Stimulated activated CD8-positive, alpha-beta memory T cell treated with anti-CD3 and anti-CD28 coated beads, Interleukin-7, amount 100 ng/mL, for 4 hours (primary cell): ENCODE data around the gene EPB41L2.
A peak's percentile ranks its signal among the peaks of the same experiment; 100 is the strongest.
"Not testable (repeated sequence)": the region's sequence is repeated elsewhere in the genome, so short reads cannot be mapped to it uniquely, and the experiment has no call there.

Source experiments
- DNase-seq, 2 donors: peaks; one replicate each; pipeline ENCODE4 v3.0.0-alpha.2; 2020; ENCODE audit warnings: low read depth in 2 of 2

Gene EPB41L2

DNA sequence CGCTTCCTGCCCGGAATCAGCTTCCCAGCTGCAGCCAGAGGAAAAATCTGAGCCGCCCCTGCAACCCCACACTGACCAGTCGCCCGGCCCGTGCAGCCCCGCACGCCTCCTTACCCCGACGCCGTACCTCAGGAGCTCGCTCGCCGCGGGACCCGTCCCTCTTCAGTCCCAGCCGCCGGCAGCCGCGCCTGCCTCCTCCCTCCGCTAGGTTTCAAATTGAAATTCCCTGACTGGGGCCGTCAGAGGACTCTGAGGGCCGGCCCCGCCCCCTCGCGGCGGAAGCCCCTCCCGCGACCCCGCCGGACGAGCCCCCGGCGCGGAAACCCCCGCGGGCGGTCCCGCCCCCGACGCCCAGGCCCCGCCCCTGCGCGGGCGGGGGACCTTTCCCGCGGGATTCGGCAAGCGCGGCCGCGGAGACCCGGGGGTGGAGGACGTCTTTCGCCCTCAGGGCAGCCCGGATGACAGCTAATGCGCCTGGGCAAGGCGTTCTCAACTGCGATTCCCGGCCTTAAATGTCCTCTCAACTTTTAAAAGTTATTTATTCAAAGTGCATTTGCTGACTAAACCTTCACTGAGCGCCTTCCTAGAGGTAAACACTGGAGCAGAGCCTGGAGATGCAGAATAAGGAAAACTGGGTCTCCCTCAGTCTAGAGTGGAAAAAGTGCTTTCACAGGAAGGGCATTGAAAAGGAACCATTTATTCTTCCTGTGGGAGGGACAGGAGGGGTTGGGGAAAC lies at the start of gene EPB41L2:
Gene EPB41L2, minus strand, starts transcription at position 218 of the 736 bp plus-strand sequence. CDS start 106,760 bp downstream, outside the sequence.
- peak; percentile 52 to 81 for DNase-seq

DNA sequence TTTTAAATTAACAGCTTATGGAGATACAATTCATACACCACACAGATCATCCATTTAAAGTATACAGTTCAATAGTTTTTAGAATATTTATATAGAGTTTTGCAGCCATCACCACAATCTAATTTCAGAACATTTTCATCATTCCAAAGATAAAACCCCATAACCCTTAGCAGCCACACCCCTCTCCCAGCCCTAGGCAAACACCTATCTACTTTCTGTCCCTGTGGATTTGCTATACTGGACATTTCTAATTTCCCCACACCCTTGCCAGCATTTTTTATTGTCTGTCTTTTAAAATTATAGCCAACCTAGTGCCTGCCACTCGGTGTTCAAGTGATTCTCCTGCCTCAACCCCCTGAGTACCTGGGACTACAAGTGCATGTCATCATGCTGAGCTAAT lies 49.2 kb upstream of the EPB41L2 start:
- DNase-seq, result no peak

DNA sequence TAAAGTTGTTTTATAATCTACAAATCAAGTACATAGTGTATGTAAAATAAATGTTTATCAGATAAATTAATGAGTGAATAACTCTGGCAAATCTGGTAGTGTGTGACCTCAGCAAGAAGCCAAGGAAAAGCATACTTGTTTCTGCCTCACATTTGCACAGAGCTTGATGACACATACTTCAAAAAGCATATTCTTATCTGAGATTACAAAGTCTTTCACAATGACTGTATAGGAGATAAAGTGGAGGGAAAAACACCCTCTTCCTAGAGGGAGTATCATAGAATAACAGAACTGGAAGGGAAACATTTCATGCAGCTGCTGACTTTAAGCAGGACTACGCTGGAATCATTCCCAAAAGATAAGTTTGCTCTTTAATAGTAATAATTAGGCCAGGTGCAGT lies 44.1 kb upstream of the EPB41L2 start:
- no peak for DNase-seq

DNA sequence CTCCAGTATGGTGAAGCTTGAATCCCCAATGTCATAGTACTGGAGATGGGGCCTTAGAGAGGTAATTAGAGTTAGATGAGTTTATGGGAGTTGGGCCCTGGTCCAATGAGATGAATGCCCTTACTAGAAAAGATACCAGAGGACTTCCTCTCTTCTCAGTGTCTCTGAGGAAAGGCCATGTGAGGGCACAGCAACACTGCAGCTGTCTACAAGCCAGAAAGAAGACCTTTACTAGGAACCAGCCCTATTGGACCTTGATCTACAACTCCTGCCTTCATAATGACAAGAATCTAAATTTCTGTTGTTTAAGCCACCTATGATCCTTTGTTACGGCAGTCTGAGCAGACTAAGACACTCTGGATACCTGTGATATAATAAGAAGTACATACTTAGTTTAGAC lies 40.9 kb upstream of the EPB41L2 start:
- no peak for DNase-seq

DNA sequence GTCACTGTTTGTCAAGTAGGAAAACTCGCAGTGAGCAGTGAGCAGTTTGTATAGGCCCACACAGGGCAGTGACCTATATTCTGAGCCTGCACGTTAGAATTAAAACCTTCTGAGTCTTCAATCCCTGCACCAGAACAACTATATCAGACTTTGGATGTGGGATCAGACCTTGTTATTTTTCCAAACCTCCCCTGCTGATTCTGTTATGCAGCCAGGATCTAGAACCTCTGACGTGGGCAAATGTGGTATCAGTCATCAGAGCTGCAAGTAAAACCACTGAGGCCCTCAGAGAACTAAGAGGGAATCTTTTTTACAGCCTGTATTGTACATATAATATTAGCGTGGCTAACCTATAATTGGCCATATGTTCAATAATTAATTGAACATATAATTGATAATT lies 40.3 kb upstream of the EPB41L2 start:
- DNase-seq, result no peak

DNA sequence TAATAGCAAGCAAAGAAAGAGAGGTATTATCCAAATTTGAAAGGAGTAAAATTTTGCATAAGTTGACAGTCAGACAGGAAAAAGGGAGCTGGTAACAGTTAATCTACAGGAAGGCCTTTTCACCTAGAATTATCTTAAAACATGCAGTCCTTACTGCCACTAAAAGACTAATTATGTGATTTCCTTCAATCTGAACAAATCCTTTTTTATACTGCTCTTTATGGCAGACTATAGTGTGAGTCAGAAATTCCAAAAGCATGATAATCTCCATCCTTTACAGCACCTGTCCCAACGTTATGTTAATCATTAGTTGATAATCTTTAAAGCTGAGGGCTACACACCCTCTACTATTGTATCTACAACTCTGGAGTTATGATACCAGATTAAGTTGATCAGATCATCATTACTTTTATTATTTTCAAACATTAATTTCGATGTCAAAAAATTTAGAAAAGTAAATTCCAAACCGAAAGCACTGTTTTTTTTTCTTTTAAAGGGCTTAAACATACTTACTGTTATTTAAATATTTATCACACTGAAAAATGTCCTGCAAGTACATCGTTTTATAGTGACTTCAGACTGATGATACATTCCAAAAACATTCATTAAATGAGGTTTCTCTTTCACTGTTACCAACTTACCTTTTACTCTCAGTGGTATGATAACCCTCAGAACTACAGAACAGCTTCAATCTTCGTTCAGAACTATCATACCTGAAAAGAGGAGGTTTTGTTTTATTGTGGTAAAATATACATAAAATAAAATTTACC lies 39.1 kb upstream of the EPB41L2 start:
- no peak for DNase-seq

DNA sequence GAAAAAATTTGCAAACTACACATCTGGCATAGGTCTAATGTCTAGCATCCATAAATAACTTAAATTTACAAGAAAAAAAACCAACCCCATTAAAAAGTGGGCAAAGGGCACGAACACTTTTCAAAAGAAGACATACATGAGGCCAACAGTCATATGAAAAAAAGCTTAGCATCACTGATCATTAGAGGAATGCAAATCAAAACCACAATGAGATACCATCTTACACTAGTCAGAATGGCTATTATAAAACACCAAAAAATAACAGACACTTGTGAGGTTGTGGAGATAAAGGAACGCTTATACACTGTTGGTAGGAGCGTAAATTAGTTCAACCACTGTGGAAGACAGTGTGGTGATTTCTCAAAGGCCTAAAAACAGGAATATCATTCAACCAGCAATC lies 33.7 kb upstream of the EPB41L2 start:
- no peak for DNase-seq

DNA sequence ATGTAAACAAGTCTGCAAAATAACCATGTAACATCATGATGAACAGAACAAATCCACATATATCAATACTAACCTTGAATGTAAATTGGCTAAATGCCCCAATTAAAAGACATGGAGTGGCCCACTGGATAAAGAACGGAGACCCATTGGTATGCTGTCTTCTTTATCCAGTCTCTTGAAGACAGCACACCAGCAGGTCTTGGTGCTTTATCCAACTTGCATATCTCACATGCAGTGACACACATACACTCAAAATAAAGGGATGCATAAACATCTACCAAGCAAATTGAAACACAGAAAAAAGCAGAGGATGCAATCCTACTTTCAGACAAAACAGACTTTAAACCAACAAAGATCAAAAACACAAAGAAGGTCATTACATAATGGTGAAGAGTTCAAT lies 30.3 kb upstream of the EPB41L2 start:
- DNase-seq, result no peak

DNA sequence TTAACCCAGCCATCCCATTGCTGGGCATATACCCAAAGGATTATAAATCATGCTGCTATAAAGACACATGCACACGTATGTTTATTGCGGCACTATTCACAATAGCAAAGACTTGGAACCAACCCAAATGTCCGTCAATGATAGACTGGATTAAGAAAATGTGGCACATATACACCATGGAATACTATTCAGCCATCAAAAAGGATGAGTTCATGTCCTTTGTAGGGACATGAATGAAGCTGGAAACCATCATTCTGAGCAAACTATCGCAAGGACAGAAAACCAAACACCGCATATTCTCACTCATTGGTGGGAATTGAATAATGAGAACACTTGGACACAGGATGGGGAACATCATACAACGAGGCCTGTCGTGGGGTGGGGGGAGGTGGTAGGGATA lies 28.9 kb upstream of the EPB41L2 start:
- DNase-seq, result not testable (repeated sequence)

DNA sequence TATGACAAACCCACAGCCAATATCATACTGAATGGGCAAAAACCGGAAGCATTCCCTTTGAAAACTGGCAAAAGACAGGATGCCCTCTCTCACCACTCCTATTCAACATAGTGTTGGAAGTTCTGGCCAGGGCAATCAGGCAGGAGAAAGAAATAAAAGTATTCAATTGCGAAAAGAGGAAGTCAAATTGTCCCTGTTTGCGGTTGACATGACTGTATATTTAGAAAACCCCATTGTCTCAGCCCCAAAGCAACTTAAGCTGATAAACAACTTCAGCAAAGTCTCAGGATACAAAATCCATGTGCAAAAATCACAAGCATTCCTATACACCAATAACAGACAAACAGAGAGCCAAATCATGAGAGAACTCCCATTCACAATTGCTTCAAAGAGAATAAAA lies 27.3 kb upstream of the EPB41L2 start:
- not testable (repeated sequence) for DNase-seq

DNA sequence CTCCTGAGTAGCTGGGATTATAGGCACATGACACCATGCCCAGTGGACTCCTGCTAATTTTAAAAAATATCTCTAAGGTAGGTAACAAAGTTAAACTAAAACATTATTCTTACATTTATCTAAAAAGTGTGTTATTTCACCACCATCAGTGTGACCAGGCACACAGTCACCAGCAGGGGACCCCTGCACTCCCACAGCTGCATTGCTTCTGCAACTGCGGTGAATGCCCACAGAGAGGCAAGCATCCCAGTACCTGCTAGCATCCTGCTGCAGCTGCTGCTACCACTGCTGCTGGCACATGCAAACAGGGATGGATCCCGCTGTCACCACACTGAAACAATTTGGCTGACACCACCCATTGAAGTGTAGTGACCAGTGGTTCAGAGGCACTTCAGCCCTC lies 21.9 kb upstream of the EPB41L2 start:
- DNase-seq, result no peak

DNA sequence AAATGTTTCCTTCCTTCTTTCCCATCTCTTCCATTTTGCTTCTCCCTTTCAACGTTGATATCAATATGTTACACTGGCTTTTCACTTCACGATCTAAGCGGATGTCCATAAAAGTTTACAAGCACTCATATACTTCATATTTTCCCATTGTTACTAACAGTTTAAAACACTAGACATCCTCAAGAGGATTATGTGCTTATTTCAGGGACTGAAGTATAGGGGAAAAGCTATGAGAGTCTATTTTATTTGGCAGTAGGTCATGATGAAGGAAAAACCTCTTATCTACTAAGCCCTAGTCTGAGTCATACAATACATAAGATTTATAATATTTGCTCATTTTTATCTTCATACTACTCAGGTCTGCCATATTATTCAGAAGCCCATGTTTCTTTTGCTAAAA lies 20.6 kb upstream of the EPB41L2 start:
- no peak for DNase-seq

DNA sequence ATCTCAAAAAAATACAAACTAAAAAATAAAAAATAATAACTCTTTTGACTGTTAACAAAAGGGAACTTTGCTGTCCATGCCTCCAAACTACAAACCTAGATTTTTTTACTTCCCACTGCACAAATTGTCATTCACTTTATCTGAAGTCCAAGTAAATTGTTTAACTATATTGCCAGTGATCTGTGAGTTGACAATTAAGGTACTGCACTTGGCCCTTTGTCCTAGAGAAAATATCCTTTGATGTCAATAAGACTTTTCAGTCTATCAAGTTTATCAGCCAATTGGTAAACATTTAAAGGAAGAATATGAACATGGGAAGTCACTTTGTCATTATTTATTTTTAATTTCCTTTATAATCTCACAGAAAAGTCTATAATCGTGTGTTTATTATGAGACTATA lies 19.3 kb upstream of the EPB41L2 start:
- DNase-seq, result no peak

DNA sequence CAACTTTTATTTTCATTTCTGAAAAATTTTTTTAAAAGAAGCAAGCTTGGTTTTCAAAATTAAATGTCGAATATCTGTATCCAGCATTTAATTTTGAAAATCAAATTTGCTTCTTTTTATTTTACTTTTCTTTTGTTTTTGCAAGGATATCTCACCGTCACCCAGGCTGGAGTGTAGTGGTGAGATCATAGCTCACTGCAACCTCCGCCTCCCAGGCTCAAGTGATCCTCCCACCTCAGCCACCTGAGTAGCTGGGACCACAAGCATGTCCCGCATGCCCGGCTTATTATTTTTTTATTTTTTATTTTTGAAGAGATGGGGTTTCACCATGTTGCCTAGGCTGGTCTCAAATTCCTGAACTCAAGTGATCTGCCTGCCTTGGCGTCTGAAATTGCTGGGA lies 17.0 kb upstream of the EPB41L2 start:
- no peak for DNase-seq

DNA sequence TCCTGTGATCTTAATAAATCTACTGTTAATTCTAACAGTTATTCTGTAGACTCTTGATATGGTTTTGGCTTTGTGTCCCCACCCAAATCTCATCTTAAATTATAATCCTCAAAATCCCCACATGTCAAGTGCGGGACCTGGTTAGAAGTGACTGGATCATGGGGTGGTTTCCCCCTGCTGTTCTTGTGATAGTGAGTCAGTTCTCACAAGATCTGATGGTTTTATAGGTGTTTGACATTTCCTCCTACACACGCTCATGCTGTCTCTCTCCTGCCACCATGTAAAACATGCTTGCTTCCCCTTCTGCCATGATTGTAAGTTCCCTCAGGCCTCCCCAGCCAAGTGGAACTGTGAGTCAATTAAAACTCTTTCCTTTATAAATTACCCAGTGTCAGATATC lies 10.5 kb upstream of the EPB41L2 start:
- DNase-seq, result no peak

DNA sequence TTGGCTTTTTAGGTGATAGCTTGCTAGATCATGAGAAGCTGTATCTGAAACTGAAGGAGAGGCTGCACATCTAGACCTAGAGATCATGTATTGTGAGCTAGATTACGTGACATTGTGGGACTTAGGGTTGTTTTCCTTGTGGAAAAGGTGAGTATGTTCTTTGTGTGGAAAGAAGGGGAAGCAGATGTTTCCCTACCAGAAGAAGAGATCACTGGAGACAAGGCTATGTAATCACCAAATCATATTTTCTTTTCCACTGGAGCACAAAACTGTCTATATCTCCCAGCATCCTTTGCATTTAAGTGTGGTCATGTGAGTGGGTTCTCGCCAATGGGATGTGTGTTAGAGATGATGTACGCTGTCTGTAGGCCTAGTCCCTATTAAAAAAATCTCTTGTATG lies 7.0 kb upstream of the EPB41L2 start:
- DNase-seq, result no peak

DNA sequence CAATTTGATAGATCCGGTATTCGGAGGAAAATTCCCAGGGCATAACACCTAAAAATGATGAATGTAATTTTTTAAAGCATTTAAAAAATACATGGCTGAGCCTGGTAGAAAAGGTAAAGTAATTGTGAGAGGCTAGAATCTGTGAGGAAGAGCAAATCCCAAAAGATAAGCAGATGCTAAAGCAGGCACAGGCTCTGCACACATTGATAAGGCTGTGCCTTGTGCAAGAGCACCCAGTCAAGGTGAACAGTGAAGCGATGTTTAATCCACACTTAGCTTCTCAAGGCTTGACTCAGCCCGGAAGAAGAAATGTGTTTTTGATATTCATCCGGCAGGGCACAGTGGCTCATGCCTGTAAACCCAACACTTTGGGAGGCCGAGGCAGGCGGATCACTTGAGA lies 5.1 kb upstream of the EPB41L2 start:
- DNase-seq, result no peak

DNA sequence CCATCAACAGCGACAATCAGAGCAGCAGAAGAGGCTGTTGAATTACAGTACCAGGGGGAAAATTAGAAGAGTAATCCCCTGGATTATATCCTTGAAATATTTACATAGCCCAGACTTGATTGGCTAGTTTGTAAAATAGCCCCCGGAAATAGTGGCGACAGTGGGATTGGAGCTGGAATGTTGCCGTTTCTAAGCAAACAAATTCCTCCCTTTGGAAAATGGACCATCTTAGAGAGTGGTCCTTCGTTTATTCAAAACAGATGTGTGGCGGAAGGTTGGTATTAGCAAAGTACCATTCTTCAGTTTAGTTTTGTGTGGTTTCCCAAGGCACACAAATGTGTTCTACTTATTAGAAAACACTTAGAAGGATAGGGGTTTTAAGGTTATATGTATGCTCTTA lies 4.5 kb upstream of the EPB41L2 start:
- DNase-seq, result no peak

DNA sequence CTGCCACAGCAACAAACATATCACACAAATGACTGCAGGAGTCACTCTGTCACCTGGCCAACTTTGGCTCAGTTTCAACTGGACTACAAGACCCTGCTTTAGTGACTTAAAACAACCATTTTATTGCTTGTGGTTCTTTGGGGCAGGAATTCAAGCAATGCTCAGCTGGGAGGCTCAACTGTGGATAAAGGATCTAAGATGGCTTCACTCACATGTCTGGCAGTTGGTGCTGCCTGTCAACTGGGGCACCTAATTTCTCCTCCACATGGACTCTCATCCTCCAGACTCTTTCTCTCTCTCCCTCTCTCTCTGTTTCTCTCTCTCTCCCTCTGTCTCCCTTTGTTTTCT lies 2.8 kb upstream of the EPB41L2 start:
- no peak for DNase-seq

DNA sequence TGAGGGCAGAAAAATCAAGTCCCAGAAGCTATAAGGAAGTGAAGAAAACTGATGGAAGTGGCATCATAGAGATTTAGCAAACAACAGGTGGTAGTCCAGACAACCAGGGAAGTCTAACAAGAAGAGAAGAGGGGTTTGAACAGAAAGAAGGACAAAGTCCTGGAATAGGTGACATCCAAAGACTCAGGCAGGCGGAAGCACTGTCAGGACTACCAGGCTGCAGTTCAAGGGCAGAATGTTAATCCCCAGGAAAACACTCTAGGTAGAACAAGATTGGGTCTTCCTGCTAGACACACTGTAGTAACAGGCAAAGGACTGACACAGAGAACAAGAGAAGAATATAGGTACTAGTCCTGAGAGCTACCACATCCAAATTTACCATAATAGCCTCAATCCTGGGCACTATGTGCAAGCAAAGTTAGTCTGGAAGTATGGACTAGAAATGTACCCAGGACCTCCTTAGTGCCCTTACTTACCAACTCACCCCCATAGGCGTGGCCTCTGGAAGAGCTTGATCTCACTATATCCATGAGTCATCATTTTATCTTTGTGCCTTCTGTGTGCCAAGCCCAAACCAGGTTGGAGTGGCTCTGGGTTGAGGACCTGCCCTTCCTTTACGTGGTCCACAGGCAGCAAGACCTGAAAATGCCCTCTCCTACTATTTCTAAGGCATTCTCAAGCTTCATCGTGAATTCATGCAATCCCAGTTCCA lies 2.2 kb upstream of the EPB41L2 start:
- no peak for DNase-seq

DNA sequence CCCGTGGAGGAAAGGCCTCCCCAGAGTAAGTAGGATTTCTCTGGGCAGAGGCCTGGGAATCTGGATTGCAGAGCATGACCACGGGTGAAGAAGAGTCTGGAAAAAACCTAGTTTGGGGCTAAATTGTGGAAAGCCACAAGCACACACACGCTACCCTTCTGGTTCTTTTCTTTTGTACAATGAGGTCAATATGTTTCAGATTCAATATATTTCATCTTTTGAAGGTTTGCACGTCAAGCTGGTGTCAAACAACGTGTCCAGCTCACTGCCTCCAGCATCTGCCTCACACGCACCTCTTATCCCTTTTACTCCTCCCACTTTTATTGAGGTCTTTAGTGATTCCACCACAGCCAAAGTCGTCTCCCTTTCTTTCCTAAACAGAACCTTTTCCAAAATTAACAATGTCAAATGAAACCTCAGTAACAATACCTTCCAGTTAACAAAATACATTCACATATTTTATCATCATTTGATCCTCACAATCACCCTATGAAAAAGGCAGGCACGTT lies 773 bp upstream of the EPB41L2 start:
- no peak for DNase-seq

DNA sequence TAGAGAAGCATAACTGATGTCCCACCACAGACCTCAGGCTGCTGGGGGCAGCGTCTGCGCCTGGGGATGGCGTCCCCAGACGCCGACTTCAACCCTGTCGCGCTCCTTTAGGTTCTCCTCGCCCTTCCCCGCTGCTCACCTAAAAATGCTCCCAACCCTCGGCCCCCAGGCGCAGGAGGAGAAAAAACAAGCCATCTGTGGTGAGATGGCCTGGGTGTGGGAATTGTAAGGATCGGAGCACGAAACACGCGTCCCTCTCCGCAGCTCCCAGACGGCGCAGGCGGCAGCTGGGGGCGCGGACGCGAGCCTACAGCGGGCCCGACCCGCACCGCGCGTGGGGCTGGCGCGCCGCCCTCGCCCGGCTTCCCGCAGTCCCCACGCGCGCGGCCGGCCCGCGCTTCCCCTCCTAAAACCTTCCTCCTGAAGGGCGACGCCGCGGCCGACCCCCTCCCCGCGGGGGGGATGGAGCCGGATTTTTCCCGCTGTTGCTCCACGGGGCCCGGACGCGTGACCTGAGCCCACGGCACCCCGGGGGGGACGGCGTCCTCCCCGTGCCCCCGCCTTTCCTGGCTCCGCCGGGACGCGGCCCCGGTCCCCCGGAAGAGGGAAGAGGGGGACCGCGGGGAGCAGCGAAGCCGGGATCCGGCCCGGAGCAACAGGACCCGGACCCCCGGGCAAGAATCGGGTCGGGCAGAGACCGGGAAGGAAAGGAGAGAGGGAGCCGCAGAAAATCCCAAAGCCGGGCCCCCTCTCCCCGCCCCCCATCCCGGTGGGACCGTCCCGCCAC lies 611 bp downstream of the EPB41L2 start:
- no peak for DNase-seq
